Measurements from ENCODE around the gene UGT1A6.

UGT1A6 gene

GRCh38 chr2:233681521-233682099, 11.1 kb upstream of the UGT1A6 start, which contains the start of gene UGT1A7:
Gene UGT1A7 (plus strand): TSS chr2:233681901. CDS start chr2:233681938, 37 bp downstream.
- TF ChIP-seq, protein P1, sequence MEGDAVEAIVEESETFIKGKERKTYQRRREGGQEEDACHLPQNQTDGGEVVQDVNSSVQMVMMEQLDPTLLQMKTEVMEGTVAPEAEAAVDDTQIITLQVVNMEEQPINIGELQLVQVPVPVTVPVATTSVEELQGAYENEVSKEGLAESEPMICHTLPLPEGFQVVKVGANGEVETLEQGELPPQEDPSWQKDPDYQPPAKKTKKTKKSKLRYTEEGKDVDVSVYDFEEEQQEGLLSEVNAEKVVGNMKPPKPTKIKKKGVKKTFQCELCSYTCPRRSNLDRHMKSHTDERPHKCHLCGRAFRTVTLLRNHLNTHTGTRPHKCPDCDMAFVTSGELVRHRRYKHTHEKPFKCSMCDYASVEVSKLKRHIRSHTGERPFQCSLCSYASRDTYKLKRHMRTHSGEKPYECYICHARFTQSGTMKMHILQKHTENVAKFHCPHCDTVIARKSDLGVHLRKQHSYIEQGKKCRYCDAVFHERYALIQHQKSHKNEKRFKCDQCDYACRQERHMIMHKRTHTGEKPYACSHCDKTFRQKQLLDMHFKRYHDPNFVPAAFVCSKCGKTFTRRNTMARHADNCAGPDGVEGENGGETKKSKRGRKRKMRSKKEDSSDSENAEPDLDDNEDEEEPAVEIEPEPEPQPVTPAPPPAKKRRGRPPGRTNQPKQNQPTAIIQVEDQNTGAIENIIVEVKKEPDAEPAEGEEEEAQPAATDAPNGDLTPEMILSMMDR (IDR thresholded peaks at IDR 0.05; ENCODE audit: control insufficient read depth, insufficient read depth, low read depth, low read length, missing control alignments), result no peak
- no peak within 1 kb of the TSS for H3K4me3 ChIP-seq (ENCODE audit: control insufficient read depth, low read depth, low read length)
- DNase-seq (ENCODE audit: low read depth), result no peak

- no peak for DNase-seq (ENCODE audit: low read depth)
- TF ChIP-seq, protein P1 (IDR thresholded peaks at IDR 0.05; ENCODE audit: control insufficient read depth, insufficient read depth, low read depth, low read length, missing control alignments), result no peak
- no peak overlapping the region for H3K4me3 ChIP-seq (ENCODE audit: control insufficient read depth, low read depth, low read length)
Observed at GRCh38 chr2:233684640-233685039, 8.1 kb upstream of the UGT1A6 start.

DNA sequence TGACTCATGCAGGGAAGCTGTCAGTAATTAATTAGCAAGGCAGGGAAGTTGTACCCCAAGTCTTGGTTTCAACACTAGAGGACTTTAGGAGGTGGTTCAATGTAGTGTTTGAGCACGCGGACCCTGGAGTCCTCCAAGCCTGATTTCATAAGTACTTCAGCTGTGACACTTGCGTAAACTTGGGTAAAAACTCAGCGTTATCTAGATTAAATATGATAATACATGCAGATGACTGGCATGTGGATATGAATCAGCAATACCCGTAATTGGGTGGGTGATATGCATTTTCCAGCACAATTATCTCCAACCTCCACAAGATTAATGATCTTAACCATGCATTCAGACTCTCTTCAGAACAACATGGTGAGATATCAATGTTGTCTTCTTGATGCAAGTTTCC, 5.8 kb upstream of the UGT1A6 start:
- TF ChIP-seq, protein P1 (IDR thresholded peaks at IDR 0.05; ENCODE audit: control insufficient read depth, insufficient read depth, low read depth, low read length, missing control alignments), result no peak
- H3K4me3 ChIP-seq (ENCODE audit: control insufficient read depth, low read depth, low read length), result no peak overlapping the region
- no peak for DNase-seq (ENCODE audit: low read depth)

DNA sequence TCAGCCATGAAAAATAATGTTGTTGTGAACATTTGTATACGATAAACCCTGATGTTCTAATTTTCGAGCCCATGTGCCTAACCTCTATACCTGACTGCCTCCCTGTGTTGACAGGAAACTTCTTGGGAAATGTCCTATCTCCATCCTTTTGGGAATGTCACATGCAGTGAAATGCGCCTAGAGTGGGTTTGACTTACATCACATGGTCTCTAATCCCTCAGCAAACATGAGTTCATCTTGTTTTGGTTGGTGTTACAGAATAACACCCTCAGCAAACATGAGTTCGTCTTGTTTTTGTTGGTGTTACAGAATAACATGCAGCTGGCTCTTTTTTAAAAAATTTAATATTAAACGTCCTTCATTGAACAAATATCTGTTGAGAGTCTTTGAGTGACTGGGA, 4.3 kb upstream of the UGT1A6 start:
- H3K4me3 ChIP-seq (ENCODE audit: control insufficient read depth, low read depth, low read length), result no peak overlapping the region
- DNase-seq (ENCODE audit: low read depth), result no peak
- TF ChIP-seq, protein P1 (IDR thresholded peaks at IDR 0.05; ENCODE audit: control insufficient read depth, insufficient read depth, low read depth, low read length, missing control alignments), result no peak

- TF ChIP-seq, protein P1 (IDR thresholded peaks at IDR 0.05; ENCODE audit: control insufficient read depth, insufficient read depth, low read depth, low read length, missing control alignments), result no peak
- no peak overlapping the region for H3K4me3 ChIP-seq (ENCODE audit: control insufficient read depth, low read depth, low read length)
- DNase-seq (ENCODE audit: low read depth), result no peak
Observed at GRCh38 chr2:233689031-233689430, 3.7 kb upstream of the UGT1A6 start.

- DNase-seq (ENCODE audit: low read depth), result no peak
- H3K4me3 ChIP-seq (ENCODE audit: control insufficient read depth, low read depth, low read length), result no peak overlapping the region
- TF ChIP-seq, protein P1 (IDR thresholded peaks at IDR 0.05; ENCODE audit: control insufficient read depth, insufficient read depth, low read depth, low read length, missing control alignments), result no peak
Observed at GRCh38 chr2:233689501-233689900, 3.2 kb upstream of the UGT1A6 start.

Measured in AG09309 (cell line).